IMR-90 (cell line): Measurements from ENCODE around the gene GNAI1. TPM values are rescaled to one million over a fixed set of nuclear protein-coding genes. Genes with fewer than 3 reads are reported as not detected.

Experiments used
- ATAC-seq: fragments of 200-7000 bp; cut with Tn5 transposase; 2 replicates; pipeline ENCODE4 v1.9.1; 2020; ENCODE audit warnings: low read depth, mild to moderate bottlenecking, moderate library complexity
- BruUV-seq: library from RNA; stranded (reverse); fragments of 400-500 nt; replicated peaks from 2 replicates; lab custom pipeline; 2021; lab: Mats Ljungman, UMichigan
- CTCF ChIA-PET: fragments of 300-600 bp; formaldehyde crosslinking; extraction: SDS; loops from one replicate; lab custom pipeline; 2021; ENCODE audit warnings: antibody characterized with exemption; lab: Yijun Ruan, JAX
- POLR2A ChIA-PET: fragments of 300-600 bp; sonication (Branson Sonifier 250); formaldehyde crosslinking; loops from one replicate; lab custom pipeline; 2022; ENCODE audit warnings: antibody characterized with exemption; ENCODE audit not compliant: unreplicated experiment; lab: Charles Lee
- DNase-seq: peaks from one replicate; pipeline ENCODE4 v3.0.0; 2013
- H2AFZ ChIP-seq: replicated peaks from 2 replicates; pipeline ENCODE3; 2013; ENCODE audit warnings: low read length, mild to moderate bottlenecking; ENCODE audit not compliant: poor library complexity
- H2AK5ac ChIP-seq: 2 replicates; pipeline ENCODE4 v1.6.1; 2013; ENCODE audit warnings: low read depth, low read length, inconsistent platforms
- H2AK9ac ChIP-seq: replicated peaks from 2 replicates; pipeline ENCODE3; 2013; ENCODE audit warnings: mild to moderate bottlenecking, low read depth, low read length, moderate library complexity; ENCODE audit not compliant: poor library complexity
- H2BK120ac ChIP-seq: 2 replicates; pipeline ENCODE4 v1.6.1; 2013; ENCODE audit warnings: low read depth, low read length, inconsistent platforms
- H2BK15ac ChIP-seq: 3 replicates; pipeline ENCODE4 v1.6.1; 2013; ENCODE audit warnings: low read depth, low read length, inconsistent platforms
- H2BK20ac ChIP-seq: 2 replicates; pipeline ENCODE4 v1.6.1; 2013; ENCODE audit warnings: low read depth, mild to moderate bottlenecking, inconsistent platforms, low read length, moderate library complexity
- H2BK5ac ChIP-seq: 2 replicates; pipeline ENCODE4 v1.6.1; 2013; ENCODE audit warnings: mild to moderate bottlenecking, low read depth, low read length, inconsistent platforms; ENCODE audit not compliant: poor library complexity, severe bottlenecking
- H3K14ac ChIP-seq: replicated peaks from 2 replicates; pipeline ENCODE4 v1.6.1; 2013; ENCODE audit warnings: low read depth, low read length, inconsistent platforms
- H3K18ac ChIP-seq: 2 replicates; pipeline ENCODE4 v1.6.1; 2013; ENCODE audit warnings: low read depth, low read length, control low read depth
- H3K23ac ChIP-seq: 2 replicates; pipeline ENCODE4 v1.6.1; 2013; ENCODE audit warnings: low read depth, low read length, inconsistent platforms
- H3K27ac ChIP-seq: 2 replicates; pipeline ENCODE4 v1.5.1; 2013; ENCODE audit warnings: mild to moderate bottlenecking, control low read depth, low read length; ENCODE audit not compliant: insufficient read depth
- H3K27me3 ChIP-seq: 2 replicates; pipeline ENCODE4 v1.6.1; 2013; ENCODE audit warnings: low read length; ENCODE audit not compliant: control insufficient read depth, insufficient read depth
- H3K36me3 ChIP-seq: 2 replicates; pipeline ENCODE4 v1.6.1; 2013; ENCODE audit warnings: low read length, mixed read lengths; ENCODE audit not compliant: control insufficient read depth, insufficient read depth
- H3K4ac ChIP-seq: 2 replicates; pipeline ENCODE4 v1.6.1; 2013; ENCODE audit warnings: low read depth, low read length, inconsistent platforms
- H3K4me1 ChIP-seq: 2 replicates; pipeline ENCODE4 v1.6.1; 2013; ENCODE audit warnings: low read length, mixed read lengths; ENCODE audit not compliant: control insufficient read depth, insufficient read depth
- H3K4me2 ChIP-seq: 2 replicates; pipeline ENCODE4 v1.6.1; 2013; ENCODE audit warnings: low read depth, mild to moderate bottlenecking, control low read depth, low read length, moderate library complexity
- H3K4me3 ChIP-seq: 2 replicates; pipeline ENCODE4 v1.5.1; 2013; ENCODE audit warnings: low read depth, mild to moderate bottlenecking, control low read depth, low read length, moderate library complexity; ENCODE audit not compliant: insufficient read depth
- H3K56ac ChIP-seq: 2 replicates; pipeline ENCODE4 v1.6.1; 2013; ENCODE audit warnings: low read length, inconsistent platforms; ENCODE audit not compliant: insufficient read depth; ENCODE audit errors: extremely low read depth
- H3K79me1 ChIP-seq, 2 experiments: 2 replicates each; pipeline ENCODE4 v1.6.1; 2013; ENCODE audit warnings: low read length in 2 of 2, inconsistent platforms in 1 of 2, low read depth in 1 of 2
- H3K9ac ChIP-seq: 2 replicates; pipeline ENCODE4 v1.6.1; 2013; ENCODE audit warnings: low read depth, low read length, control low read depth
- H3K9me1 ChIP-seq: 2 replicates; pipeline ENCODE4 v1.6.1; 2013; ENCODE audit warnings: low read length, inconsistent platforms; ENCODE audit not compliant: insufficient read depth
- H3K9me3 ChIP-seq: 2 replicates; pipeline ENCODE4 v1.6.1; 2013; ENCODE audit warnings: low read length; ENCODE audit not compliant: control insufficient read depth, insufficient read depth
- H4K20me1 ChIP-seq: 2 replicates; pipeline ENCODE4 v1.6.1; 2013; ENCODE audit warnings: low read length, inconsistent platforms; ENCODE audit not compliant: insufficient read depth
- H4K5ac ChIP-seq: 2 replicates; pipeline ENCODE4 v1.6.1; 2013; ENCODE audit warnings: mild to moderate bottlenecking, low read depth, low read length, control low read depth
- H4K8ac ChIP-seq, 2 experiments: 2 replicates each; pipeline ENCODE4 v1.6.1; 2013; ENCODE audit warnings: low read depth in 2 of 2, low read length in 2 of 2, control low read depth in 1 of 2, inconsistent platforms in 1 of 2
- H4K91ac ChIP-seq: 2 replicates; pipeline ENCODE4 v1.6.1; 2013; ENCODE audit warnings: low read depth, low read length, inconsistent platforms; ENCODE audit not compliant: insufficient read depth
- CEBPB ChIP-seq: IDR thresholded peaks from 2 replicates; pipeline ENCODE4 v1.6.1; 2012; ENCODE audit warnings: low read depth, low read length, improper control_type of control experiment
- MAFK ChIP-seq: IDR thresholded peaks from 2 replicates; pipeline ENCODE4 v1.6.1; 2012; ENCODE audit warnings: low read depth, low read length, improper control_type of control experiment
- POLR2A ChIP-seq: IDR thresholded peaks from 2 replicates; pipeline ENCODE4 v1.6.1; 2012; ENCODE audit warnings: mild to moderate bottlenecking, low read depth, low read length
- RCOR1 ChIP-seq: IDR thresholded peaks from 2 replicates; pipeline ENCODE4 v1.6.1; 2012; ENCODE audit warnings: mild to moderate bottlenecking, low read length, improper control_type of control experiment; ENCODE audit not compliant: insufficient replicate concordance
- RFX5 ChIP-seq: IDR thresholded peaks from 2 replicates; pipeline ENCODE4 v1.8.0; 2012; ENCODE audit warnings: low read depth, mild to moderate bottlenecking, low read length, moderate library complexity
- WGBS, 2 experiments: methylation state at CpG; one replicate each; pipeline versions ENCODE4 v1.1.5 to v1.1.7; 2013; ENCODE audit warnings: missing lambda C conversion rate in 2 of 2; ENCODE audit not compliant: insufficient read length in 1 of 2; ENCODE audit errors: extremely low coverage in 2 of 2; 5-methylcytosine and 5-hydroxymethylcytosine counted together
- dilution Hi-C: fragments of 300-500 bp; cut with HindIII; formaldehyde crosslinking; loops from one replicate; pipeline ENCODE4 v1.14.3; 2018; ENCODE audit warnings: low sequenced_read_pairs; ENCODE audit not compliant: unreplicated experiment
- in situ Hi-C: fragments of 300-500 bp; cut with MboI; formaldehyde crosslinking; loops from 3 replicates; pipeline ENCODE4 v1.14.3; 2019; ENCODE audit warnings: low sequenced_read_pairs, inconsistent platforms, mixed read lengths
- intact Hi-C: fragments of 100-400 bp; cut with micrococcal nuclease; formaldehyde crosslinking; loops from 2 replicates; pipeline ENCODE4 v1.10.0; 2022
- polyA plus RNA-seq, 3 experiments: library from polyadenylated mRNA; depleted of rRNA; stranded (reverse); fragments of >200 nt; gene quantifications; 2 replicates each; pipeline ENCODE4 v1.2.3, GENCODE V29; 2012; ENCODE audit warnings: low replicate concordance in 1 of 3
- total RNA-seq: library from RNA; depleted of rRNA; stranded (reverse); fragments of >200 nt; gene quantifications from 2 replicates; pipeline ENCODE4 v1.2.3, GENCODE V29; 2012

Gene GNAI1
- total and polyA plus RNA-seq, 2 of the 4 experiments (the other 2 are of a cell fraction), result 21.1 to 26.5 TPM

GRCh38 chr7:80240265-80241025, 105.8 kb downstream of the GNAI1 start:
- H3K36me3 ChIP-seq, result no peaks in the 10 kb centered on the region
- no TSS peak for BruUV-seq
- H3K9ac ChIP-seq, result no peak overlapping the region
- no peaks in the 10 kb centered on the region for H3K9me3 ChIP-seq
- peak overlapping the region; percentile 24; the same call in 1 of the 2 replicates for H3K4me2 ChIP-seq
- intact Hi-C loops, result no loop called here
- ATAC-seq, result peak; percentile 75
- H4K5ac ChIP-seq, result no peak overlapping the region
- H3K18ac ChIP-seq, result no peak overlapping the region; the same call in 1 of the 2 replicates
- peak overlapping the region; percentile 53; the same call in 1 of the 3 replicates for H2BK15ac ChIP-seq
- in situ Hi-C loops, result no loop called here
- dilution Hi-C loops, result no loop called here
- H2AFZ ChIP-seq, result no peak overlapping the region
- peaks cover 9% of the 10 kb centered on the region for H3K4me1 ChIP-seq
- peak overlapping the region; percentile 46 for H2BK5ac ChIP-seq
- ChIA-PET POLR2A (no interaction called here), CTCF (no interaction called here)
- peak overlapping the region; percentile 61; the same call in 1 of the 2 replicates for H3K4ac ChIP-seq
- H2BK20ac ChIP-seq, result peak overlapping the region; percentile 58
- peaks cover 5% of the 10 kb centered on the region for H3K9me1 ChIP-seq
- H2AK9ac ChIP-seq, result no peak overlapping the region
- H2AK5ac ChIP-seq, result no peak overlapping the region
- no peaks in the 10 kb centered on the region for H4K20me1 ChIP-seq
- H4K91ac ChIP-seq, result no peak overlapping the region
- peak overlapping the region; percentile 48 for H2BK120ac ChIP-seq
- no peaks in the 10 kb centered on the region for H3K79me1 ChIP-seq
- H3K14ac ChIP-seq, result no peak overlapping the region
- DNase-seq, result peak; percentile 85
- H3K27ac ChIP-seq, result no peak overlapping the region
- H4K8ac ChIP-seq, result no peak overlapping the region
- WGBS, 2 experiments, result no CpG with 5 or more reads among the region's 4 CpGs
- no peaks in the 10 kb centered on the region for H3K27me3 ChIP-seq
- no peak overlapping the region for H3K23ac ChIP-seq
- H3K56ac ChIP-seq, result no peak overlapping the region
- TF ChIP-seq MAFK (peak; percentile 34), CEBPB (no peak), RCOR1 (no peak), RFX5 (no peak), POLR2A (no peak)
- no peak overlapping the region for H3K4me3 ChIP-seq
